GM10248 (cell line): ENCODE results near the gene SMIM14.
"Not testable (repeated sequence)": the region's sequence is repeated elsewhere in the genome, so short reads cannot be mapped to it uniquely, and the experiment has no call there.

Experiments used
- CTCF ChIA-PET: fragments of 300-600 bp; sonication (Branson Sonifier 250); formaldehyde crosslinking; extraction: SDS; loops from one replicate; lab custom pipeline; 2021; ENCODE audit warnings: antibody characterized with exemption; lab: Yijun Ruan, JAX
- POLR2A ChIA-PET: fragments of 350-650 bp; sonication (Branson Sonifier 250); formaldehyde crosslinking; extraction: SDS; loops from one replicate; lab custom pipeline; 2020; ENCODE audit warnings: antibody characterized with exemption; lab: Yijun Ruan, JAX
- DNase-seq: peaks from one replicate; pipeline ENCODE4 v3.0.0; 2012; ENCODE audit errors: extremely low spot score
- TF ChIP-seq, protein P1 (sequence below): IDR thresholded peaks from 2 replicates; pipeline ENCODE4 v1.5.1; 2012; ENCODE audit warnings: mild to moderate bottlenecking, low read depth; ENCODE audit errors: extremely low read depth, missing control alignments, control extremely low read depth

The SMIM14 gene

DNA sequence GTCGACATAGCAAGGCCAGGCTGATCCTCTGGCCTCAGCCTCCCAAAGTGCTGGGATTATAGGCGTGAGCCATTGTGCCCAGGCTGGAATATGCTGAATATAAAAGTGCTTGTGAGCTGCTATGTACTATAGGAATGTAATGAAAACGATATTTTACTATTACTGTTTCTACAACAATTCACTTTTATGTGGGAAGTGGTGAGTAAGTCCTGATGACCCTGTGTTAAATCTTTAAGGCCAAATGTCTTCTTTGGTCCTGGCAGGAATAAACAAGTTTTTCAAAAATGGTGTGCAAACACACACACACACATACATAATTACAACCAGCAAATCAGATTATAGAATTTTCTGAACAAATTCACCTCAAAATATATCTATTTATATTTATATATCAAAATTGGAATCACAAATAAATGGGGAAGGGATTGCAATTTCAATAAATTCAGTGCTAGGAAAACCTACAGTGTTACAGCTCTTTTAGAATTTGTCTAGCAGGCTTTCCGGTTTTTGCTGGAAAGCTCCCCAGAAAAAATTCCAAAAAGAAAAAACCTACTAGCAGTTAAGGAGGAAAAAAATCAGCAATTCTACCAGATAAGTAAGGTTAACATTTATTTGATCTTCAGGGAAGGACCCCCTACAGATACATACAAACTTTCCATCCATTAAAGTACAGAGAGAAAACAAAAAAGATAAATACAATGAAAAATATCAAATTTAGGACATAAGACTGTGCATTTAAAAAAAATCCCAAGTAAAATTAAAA, 17.9 kb downstream of the SMIM14 start:
- ChIA-PET CTCF (interaction anchor here (0.6 to 1.0 kb wide), 3 partner anchors 9 to 38 kb away, joined by 3 read pairs; no protein-coding TSS in a partner anchor), POLR2A (no interaction called here)
- TF ChIP-seq, protein P1, sequence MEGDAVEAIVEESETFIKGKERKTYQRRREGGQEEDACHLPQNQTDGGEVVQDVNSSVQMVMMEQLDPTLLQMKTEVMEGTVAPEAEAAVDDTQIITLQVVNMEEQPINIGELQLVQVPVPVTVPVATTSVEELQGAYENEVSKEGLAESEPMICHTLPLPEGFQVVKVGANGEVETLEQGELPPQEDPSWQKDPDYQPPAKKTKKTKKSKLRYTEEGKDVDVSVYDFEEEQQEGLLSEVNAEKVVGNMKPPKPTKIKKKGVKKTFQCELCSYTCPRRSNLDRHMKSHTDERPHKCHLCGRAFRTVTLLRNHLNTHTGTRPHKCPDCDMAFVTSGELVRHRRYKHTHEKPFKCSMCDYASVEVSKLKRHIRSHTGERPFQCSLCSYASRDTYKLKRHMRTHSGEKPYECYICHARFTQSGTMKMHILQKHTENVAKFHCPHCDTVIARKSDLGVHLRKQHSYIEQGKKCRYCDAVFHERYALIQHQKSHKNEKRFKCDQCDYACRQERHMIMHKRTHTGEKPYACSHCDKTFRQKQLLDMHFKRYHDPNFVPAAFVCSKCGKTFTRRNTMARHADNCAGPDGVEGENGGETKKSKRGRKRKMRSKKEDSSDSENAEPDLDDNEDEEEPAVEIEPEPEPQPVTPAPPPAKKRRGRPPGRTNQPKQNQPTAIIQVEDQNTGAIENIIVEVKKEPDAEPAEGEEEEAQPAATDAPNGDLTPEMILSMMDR = no peak
- no peak for DNase-seq

- ChIA-PET POLR2A (no interaction called here), CTCF (interaction anchor here (1.2 to 5.3 kb wide), 2 partner anchors 8 to 14 kb away, joined by 3 to 26 read pairs; no protein-coding TSS in a partner anchor)
- TF ChIP-seq, protein P1 = no peak
- no peak for DNase-seq
Observed at GRCh38 chr4:39617534-39617933, 21.1 kb downstream of the SMIM14 start.

DNA sequence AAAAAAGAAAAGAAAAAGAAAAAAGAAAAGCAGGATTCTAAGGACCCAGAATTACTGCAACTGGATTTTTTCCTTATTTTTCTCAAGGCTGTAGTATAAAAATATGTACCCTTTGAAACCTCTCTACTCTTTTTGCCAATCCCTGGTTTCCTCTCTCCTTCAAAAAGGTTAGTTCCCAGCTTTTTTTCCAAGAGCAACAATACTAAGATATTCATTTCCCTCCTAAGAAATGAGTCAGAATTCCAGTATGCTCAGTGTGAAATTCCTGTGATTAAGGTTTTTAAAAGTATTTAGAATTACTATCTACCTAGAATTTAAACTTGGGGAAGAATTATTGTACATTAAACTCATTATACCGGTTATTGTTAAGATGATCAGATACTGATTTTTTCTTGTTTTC, 22.0 kb downstream of the SMIM14 start:
- no peak for DNase-seq
- ChIA-PET POLR2A (no interaction called here), CTCF (interaction anchor here (1.2 to 5.3 kb wide), 2 partner anchors 8 to 13 kb away, joined by 3 to 26 read pairs; no protein-coding TSS in a partner anchor)
- TF ChIP-seq, protein P1 = no peak

- DNase-seq, POLR2A ChIA-PET: not testable (repeated sequence)
- CTCF ChIA-PET = interaction anchor here (1.0 to 5.3 kb wide), 3 partner anchors 9 to 22 kb away, joined by 3 to 26 read pairs (median 4); no protein-coding TSS in a partner anchor
Observed at GRCh38 chr4:39616112-39616511, 22.6 kb downstream of the SMIM14 start.

DNA sequence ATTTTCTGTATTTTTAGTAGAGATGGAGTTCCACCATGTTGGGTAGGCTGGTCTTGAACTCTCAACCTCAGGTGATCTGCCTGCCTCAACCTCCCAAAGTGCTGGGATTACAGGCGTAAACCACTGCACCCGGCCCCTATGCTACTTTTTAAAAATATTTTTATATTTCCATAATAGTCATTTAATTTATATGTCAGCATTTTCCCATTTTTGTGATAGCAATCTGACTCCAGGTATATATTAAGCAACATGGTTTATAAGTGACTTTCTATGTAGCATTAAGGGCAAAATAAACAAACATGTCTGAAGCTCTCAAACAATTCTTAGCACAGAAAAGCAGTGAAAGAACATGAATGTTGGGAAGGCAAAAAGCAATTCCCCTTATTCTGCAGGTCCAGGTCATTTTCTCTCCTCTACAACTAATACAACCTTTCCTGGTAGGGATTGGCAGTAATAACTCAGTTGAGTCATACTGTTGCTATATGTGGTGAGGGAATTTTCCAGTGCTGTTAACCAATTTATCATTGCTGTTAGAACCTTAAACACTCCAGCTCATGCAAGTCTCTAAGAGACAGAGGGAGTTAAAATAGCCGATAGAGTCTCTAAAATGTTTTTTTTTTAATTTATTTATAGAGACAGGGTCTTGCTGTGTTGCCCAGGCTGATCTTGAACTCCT, 24.0 kb downstream of the SMIM14 start:
- TF ChIP-seq, protein P1 = no peak
- POLR2A ChIA-PET = no interaction called here
- CTCF ChIA-PET = interaction anchor here (1.6 to 5.3 kb wide), 2 partner anchors 10 to 146 kb away, joined by 4 to 26 read pairs; no protein-coding TSS in a partner anchor
- no peak for DNase-seq

- peak; percentile 40 for DNase-seq
- TF ChIP-seq, protein P1 = no peak
- CTCF ChIA-PET = interaction anchor here (0.8 to 5.3 kb wide), 4 partner anchors 12 to 144 kb away, joined by 3 to 26 read pairs (median 5); partner anchors contain the start of gene SMIM14
- POLR2A ChIA-PET = interaction anchor here (0.7 kb wide), 1 partner anchor 361 kb away, joined by 3 read pairs; no protein-coding TSS in a partner anchor
Observed at GRCh38 chr4:39613093-39613656, 25.5 kb downstream of the SMIM14 start.
